BJ (cell line): ENCODE measurements around the gene ADAMTS17. TPM values are rescaled to one million over a fixed set of nuclear protein-coding genes. Genes with fewer than 3 reads are reported as not detected.

Source experiments
- CTCF ChIA-PET: fragments of 350-600 bp; formaldehyde crosslinking; extraction: SDS; loops from one replicate; lab custom pipeline; 2021; ENCODE audit warnings: antibody characterized with exemption, inconsistent platforms; lab: Yijun Ruan, JAX
- POLR2A ChIA-PET: fragments of 300-600 bp; sonication (Branson Sonifier 250); formaldehyde crosslinking; extraction: SDS; loops from one replicate; lab custom pipeline; 2021; ENCODE audit warnings: antibody characterized with exemption; lab: Charles Lee
- DNase-seq: peaks from one replicate; pipeline ENCODE4 v3.0.0-alpha.2; 2011; ENCODE audit warnings: low read depth
- H3K27me3 ChIP-seq: 2 replicates; pipeline ENCODE4 v1.6.0; 2011; ENCODE audit warnings: low read length; ENCODE audit not compliant: control insufficient read depth, insufficient read depth
- H3K36me3 ChIP-seq: 2 replicates; pipeline ENCODE4 v1.5.1; 2011; ENCODE audit warnings: low read length; ENCODE audit not compliant: control insufficient read depth, insufficient read depth
- H3K4me3 ChIP-seq: 2 replicates; pipeline ENCODE4 v1.5.1; 2011; ENCODE audit warnings: low read depth, mild to moderate bottlenecking, control low read depth, low read length
- CTCF ChIP-seq: IDR thresholded peaks from 2 replicates; pipeline ENCODE4 v1.5.1; 2011; ENCODE audit warnings: low read depth, mild to moderate bottlenecking, control low read depth, inconsistent platforms, low read length, moderate library complexity; ENCODE audit not compliant: insufficient read depth
- polyA plus RNA-seq: library from polyadenylated mRNA; depleted of rRNA; stranded (reverse); fragments of >200 nt; gene quantifications from 2 replicates; pipeline ENCODE4 v1.2.3, GENCODE V29; 2011

Gene ADAMTS17
- polyA plus RNA-seq, 1 experiment, result not detected

- TF ChIP-seq CTCF, result no peak
- Histone ChIP-seq H3K4me3 (no peak overlapping the region), H3K36me3 (no peaks in the 10 kb centered on the region), H3K27me3 (no peaks in the 10 kb centered on the region)
- CTCF ChIA-PET, result no interaction called here
- POLR2A ChIA-PET, result no interaction called here
- no peak for DNase-seq
Observed at GRCh38 chr15:100200287-100200880, 141.4 kb downstream of the ADAMTS17 start.

- Histone ChIP-seq H3K4me3 (no peak overlapping the region), H3K27me3 (no peaks in the 10 kb centered on the region), H3K36me3 (no peaks in the 10 kb centered on the region)
- POLR2A ChIA-PET, result no interaction called here
- DNase-seq, result no peak
- no peak for TF ChIP-seq CTCF
- CTCF ChIA-PET, result no interaction called here
Observed at GRCh38 chr15:100199711-100200286, 142.0 kb downstream of the ADAMTS17 start.

GRCh38 chr15:100198442-100198841 lies 143.3 kb downstream of the ADAMTS17 start:
- Histone ChIP-seq H3K27me3 (no peaks in the 10 kb centered on the region), H3K36me3 (no peaks in the 10 kb centered on the region), H3K4me3 (no peak overlapping the region)
- ChIA-PET POLR2A (no interaction called here), CTCF (no interaction called here)
- DNase-seq, result no peak
- TF ChIP-seq CTCF, result no peak

- DNase-seq, result no peak
- no peak for TF ChIP-seq CTCF
- CTCF ChIA-PET, result interaction anchor here (1.2 kb wide), 1 partner anchor 13 kb away, joined by 3 read pairs; no protein-coding TSS in a partner anchor
- POLR2A ChIA-PET, result no interaction called here
- Histone ChIP-seq H3K27me3 (no peaks in the 10 kb centered on the region), H3K4me3 (no peak overlapping the region), H3K36me3 (no peaks in the 10 kb centered on the region)
Observed at GRCh38 chr15:100196326-100197058, 145.3 kb downstream of the ADAMTS17 start.

GRCh38 chr15:100194996-100195395 lies 146.8 kb downstream of the ADAMTS17 start:
- H3K27me3 ChIP-seq, result no peaks in the 10 kb centered on the region
- POLR2A ChIA-PET, result no interaction called here
- DNase-seq, result no peak
- no peaks in the 10 kb centered on the region for H3K36me3 ChIP-seq
- no peak for TF ChIP-seq CTCF
- H3K4me3 ChIP-seq, result no peak overlapping the region
- CTCF ChIA-PET, result interaction anchor here (0.6 to 1.2 kb wide), 2 partner anchors 11 to 365 kb away, joined by 3 to 4 read pairs; no protein-coding TSS in a partner anchor
